ENCODE results near the gene C6orf132.

Gene C6orf132

GRCh38 chr6:42137194-42137753 is 5.1 kb downstream of the C6orf132 start:
- DNase-seq (ENCODE audit: extremely low read depth in 1 of 2, low read depth in 1 of 2): no peak

GRCh38 chr6:42136508-42137193 is 5.8 kb downstream of the C6orf132 start:
- DNase-seq (ENCODE audit: extremely low read depth in 1 of 2, low read depth in 1 of 2): peak; percentile 22 to 43

- no peak for DNase-seq (ENCODE audit: extremely low read depth in 1 of 2, low read depth in 1 of 2)
Observed at GRCh38 chr6:42135722-42136121, 6.7 kb downstream of the C6orf132 start.

- DNase-seq (ENCODE audit: extremely low read depth in 1 of 2, low read depth in 1 of 2): no peak
Observed at GRCh38 chr6:42135161-42135560, 7.3 kb downstream of the C6orf132 start.

- DNase-seq (ENCODE audit: extremely low read depth in 1 of 2, low read depth in 1 of 2): no peak
Observed at GRCh38 chr6:42133926-42134325, 8.5 kb downstream of the C6orf132 start.

DNA sequence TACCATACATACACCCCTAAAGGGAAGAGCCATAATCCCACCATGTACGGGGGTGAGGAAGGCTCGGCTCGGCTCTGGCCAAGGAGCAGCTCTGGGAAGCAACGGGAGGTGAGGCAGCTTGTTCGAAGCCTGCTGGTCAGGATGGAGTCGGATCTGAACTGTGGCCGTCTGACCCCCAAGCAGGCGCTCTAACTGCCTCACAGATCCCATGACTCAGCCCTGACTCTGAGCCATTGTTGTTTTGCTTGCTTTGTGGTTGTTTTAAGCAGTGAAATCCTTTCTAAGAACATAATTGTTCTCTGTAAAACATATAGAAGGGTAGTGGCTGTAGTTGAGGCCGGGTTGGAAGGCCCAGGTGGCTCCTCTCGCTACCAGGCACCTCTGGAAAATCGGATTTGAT is 10.9 kb downstream of the C6orf132 start:
- no peak for DNase-seq (ENCODE audit: extremely low read depth in 1 of 2, low read depth in 1 of 2)

GRCh38 chr6:42129360-42129676 is 13.1 kb downstream of the C6orf132 start:
- DNase-seq (ENCODE audit: extremely low read depth in 1 of 2, low read depth in 1 of 2): no peak

DNA sequence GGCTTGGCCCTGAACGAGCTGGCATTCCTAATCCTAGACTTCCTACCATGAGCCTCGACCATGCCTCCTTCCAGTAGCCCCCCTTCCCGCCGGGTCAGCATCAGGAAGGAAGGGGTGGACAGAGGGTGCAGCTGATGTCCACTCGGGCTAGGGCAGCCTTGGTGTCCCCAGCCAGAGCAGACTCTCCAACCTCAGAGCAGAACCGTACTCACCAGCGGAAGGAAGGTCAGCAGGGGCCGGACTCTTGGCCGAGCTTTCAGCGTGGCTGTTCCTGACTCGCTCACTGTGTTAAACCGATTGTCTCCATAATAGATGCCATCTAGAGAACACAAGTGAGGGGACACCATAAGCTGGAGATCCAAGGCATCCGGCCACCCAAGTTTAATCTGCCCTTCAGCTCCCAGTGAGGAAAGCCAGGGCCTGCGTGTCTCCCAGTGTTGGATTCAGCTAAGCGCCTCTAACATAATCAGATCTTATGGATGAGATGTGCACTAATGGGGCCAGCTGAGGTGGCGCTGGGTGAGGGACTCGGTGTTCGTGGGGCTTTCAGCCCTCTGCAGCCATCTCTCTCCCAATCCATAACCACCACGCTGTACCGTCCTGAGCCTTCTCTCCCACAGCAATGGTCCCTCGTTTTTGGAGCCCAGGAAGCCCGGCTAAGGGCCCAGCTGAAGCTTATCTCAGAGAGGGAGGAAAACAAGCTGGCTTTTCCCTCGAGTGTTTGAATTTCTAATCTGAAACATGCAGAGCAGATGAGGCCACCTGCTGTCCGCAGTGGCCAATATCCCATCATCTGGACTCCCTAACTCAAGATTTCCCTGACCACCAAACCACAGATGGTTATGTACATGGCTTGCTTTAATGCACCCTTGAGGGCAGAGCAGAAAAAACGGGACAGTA is 13.7 kb downstream of the C6orf132 start:
- no peak for DNase-seq (ENCODE audit: extremely low read depth in 1 of 2, low read depth in 1 of 2)

DNA sequence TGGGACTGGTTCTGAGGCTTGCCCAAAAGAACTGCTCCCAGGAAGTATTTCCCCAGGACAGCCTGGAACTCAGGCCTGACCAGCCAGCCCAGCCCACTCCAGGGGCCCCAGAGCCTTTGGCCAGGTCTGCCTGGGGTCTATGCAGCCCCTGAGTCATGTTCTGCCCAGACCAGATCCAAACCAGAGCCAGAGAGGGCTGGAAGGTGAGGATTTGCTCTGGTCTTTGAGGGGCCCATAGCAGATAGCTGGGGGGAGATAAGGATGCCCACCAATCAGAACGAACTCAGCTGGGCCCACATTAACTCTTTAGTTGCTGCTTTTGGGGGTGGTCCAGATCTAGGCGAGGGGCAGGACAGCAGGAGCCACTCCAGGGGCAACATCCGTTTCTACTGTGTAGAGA is 16.8 kb downstream of the C6orf132 start:
- DNase-seq (ENCODE audit: extremely low read depth in 1 of 2, low read depth in 1 of 2): no peak

- no peak for DNase-seq (ENCODE audit: extremely low read depth in 1 of 2, low read depth in 1 of 2)
Observed at GRCh38 chr6:42125231-42125630, 17.2 kb downstream of the C6orf132 start.

DNA sequence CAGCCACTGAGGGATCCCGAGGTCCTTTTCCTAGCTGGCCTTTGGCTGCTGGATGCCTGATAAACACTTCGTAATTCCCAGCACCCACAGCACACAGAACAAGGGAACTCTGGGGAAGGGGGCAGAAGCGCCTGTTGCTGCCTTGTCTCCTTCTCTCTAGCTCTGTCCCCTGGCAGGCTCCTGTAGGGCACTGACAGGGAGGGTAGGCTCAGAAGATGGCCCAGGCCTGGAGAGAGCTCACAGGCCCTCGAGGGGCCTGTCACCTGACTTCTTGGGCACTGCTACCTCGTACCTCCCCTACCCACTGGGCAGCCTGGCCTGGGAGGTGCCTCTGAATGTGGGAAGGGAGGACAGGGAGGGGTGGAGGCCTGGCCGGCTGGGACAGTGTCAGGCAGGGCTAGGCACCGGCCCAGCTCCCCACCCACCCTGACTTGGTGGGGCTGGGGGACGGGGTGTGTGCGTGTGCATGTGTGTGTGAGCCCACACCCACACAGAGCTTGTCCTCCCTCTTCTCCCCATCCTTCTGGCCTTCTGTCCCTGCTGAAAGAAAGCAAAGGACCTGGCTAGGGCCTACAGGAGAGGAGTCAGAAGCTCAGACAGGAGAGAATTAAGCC is 18.1 kb downstream of the C6orf132 start:
- DNase-seq (ENCODE audit: extremely low read depth in 1 of 2, low read depth in 1 of 2): no peak

DNA sequence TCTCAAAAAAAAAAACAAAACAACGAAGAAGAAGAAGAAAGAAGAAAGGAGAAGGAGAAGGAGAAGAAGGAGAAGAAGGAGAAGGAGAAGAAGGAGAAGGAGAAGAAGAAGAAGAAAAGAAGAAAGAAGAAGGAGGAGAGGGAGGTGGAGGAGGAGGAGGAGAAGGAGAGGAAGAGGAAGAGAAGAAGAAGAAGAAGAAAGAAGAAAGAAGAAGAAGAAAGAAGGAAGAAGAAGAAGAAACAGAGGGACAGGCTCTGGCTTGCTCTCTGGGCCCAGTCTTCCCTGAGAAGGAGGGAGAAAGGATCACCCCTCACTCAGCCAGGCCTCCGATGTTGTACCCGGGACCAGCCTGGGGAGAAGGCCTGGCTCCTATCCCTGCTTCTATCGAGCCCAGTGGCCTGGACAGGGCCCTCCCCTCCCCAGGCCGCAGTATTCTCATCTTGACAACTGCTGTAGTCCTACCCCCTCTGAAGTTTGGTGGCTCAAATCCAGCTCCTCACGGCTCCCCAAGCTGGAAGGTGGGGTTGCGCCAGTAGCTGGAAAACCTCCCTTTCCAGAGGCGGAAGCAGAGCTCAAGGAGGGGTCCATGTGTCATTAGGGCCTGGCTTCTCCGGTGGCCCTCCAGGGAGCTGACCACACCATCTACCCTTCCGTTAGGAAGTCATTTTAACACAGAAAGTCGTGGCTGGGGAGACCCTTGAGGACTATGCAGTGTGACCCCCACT is 18.9 kb downstream of the C6orf132 start:
- DNase-seq (ENCODE audit: extremely low read depth in 1 of 2, low read depth in 1 of 2): no peak

DNA sequence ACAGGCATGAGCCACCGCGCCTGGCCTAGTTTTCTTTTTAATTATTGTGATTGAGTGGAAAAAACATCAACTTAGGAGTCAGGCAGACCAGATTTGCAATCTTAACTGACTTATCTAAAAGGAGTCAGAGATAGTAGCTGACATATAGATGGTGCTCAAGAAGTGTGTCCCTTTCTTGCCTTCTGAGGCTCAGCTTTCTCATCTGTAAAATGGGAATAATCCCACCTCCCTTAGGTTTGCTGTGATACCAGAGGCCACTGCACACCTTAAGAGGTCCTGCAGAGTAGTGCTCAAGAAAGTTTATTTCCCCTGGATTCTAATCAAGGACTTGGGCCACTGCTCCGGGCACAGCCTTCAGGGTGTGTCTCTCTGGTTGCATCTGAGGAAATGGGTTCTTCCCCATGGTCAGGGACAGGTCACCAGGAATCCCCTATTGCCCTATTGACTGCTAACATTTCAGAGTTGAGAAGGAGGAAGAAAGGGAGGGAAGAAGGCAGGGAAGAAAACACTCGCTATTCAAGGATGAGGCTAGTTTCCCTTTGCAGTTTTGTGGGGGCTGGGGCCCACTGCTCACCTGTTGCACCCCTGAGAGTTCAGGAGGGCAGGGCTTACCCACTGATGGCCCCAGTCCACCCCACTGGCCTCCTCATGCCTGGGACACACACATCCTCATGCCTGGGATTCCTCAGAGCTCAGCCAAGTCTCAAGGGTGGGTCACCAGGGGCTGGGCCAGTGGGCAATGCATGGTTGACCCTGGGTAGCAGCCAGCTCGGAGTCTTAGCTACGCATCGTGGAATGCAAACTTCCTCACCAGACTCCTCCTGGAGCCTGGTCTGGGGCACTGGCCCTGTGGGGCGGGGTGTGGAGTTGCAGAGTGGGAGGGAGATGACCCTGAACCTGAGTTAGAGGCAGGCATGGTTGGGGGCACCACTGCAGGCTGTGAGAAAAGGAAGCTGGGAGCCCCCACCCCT is 21.2 kb downstream of the C6orf132 start:
- DNase-seq (ENCODE audit: extremely low read depth in 1 of 2, low read depth in 1 of 2): no peak

GRCh38 chr6:42118162-42119001 is 24.0 kb downstream of the C6orf132 start:
- DNase-seq (ENCODE audit: extremely low read depth in 1 of 2, low read depth in 1 of 2): no peak

DNA sequence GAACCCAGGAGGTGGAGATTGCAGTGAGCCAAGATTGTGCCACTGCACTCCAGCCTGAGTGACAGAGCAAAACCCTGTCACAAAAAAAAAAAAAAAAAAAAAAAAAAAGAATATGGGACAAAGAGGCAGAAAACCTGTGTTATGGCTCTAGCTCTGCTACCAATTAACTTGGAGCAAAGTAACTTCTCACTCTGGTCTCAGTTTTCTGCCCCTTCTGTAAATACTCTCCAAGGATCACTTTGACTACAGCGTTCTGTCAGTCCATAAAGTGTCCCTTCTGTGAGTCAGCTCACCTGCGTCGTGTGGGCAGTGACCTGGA is 24.6 kb downstream of the C6orf132 start:
- no peak for DNase-seq (ENCODE audit: extremely low read depth in 1 of 2, low read depth in 1 of 2)

DNA sequence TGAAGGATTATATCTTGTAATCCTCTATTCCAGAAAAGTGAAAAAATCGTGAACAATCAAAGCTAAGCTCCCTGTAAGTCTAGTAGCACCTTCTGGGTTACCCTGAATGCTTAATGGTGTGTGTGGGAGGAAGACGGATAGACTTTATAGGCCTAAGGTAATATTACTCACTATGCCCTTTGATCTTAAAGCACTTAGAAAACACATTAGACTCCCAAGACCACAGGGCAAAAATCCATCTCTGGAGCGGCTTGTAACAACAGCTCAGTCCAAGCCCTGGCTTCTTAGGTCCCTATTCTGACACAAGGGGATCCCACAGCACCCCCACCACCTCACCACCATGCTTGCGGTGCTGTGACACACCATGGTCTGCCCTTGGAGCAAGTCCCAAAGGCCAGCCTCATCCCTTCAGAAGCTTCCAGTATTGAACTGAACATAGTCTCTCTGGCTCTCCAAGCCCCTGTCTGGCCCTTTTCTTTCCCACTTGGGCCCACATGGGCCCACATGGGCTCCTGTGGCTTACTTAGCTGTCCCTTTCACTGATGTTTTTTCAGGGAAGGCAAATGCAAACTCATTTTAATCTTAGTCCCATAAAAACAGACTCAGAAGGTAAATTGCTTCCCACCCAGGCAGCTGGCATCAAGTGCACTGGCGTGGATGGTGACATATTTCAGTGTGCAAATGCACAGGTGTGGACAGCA is 28.3 kb downstream of the C6orf132 start:
- no peak for DNase-seq (ENCODE audit: extremely low read depth in 1 of 2, low read depth in 1 of 2)

- no peak for DNase-seq (ENCODE audit: extremely low read depth in 1 of 2, low read depth in 1 of 2)
Observed at GRCh38 chr6:42112351-42112750, 30.1 kb downstream of the C6orf132 start.

DNA sequence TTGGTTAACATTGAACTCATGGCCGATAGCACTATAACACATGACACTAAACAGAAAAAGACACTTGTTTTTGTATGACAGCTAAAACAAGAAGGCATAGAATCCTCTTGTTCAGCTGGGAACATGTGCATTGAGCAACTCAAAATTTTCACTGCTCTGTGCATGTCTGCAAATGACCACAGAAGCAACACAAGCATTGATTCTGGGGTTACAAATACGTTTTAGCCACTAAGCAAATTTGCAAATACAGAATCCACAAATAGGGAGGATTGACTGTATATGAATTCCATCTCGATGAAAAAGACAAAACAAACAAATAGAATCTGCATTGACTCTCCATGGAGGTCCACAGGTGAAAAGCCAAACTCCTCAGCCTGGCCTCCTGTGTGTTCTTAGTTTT is 31.7 kb downstream of the C6orf132 start:
- no peak for DNase-seq (ENCODE audit: extremely low read depth in 1 of 2, low read depth in 1 of 2)

DNA sequence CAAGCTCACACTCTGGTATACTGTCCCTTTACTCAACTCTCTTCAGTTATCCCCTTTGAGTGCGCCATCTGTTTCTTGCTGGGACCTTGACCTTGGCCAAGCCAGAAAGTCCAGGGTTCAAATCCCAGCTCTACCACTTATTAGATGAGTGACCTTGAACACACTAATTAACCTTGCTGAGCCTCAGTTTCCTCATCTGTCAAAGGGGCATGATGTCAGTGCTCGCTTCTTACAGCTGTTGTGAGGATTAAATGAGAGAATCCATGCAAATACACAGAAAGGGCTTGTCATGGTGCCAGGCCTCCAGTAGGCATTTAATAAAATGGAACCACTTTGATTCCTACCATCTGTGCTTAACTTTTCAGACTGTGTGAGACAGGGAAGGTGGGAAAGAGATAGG is 34.3 kb downstream of the C6orf132 start:
- DNase-seq (ENCODE audit: extremely low read depth in 1 of 2, low read depth in 1 of 2): no peak

All from stimulated activated CD8-positive, alpha-beta memory T cell treated with anti-CD3 and anti-CD28 coated beads, Interleukin-7, amount 100 ng/mL, for 48 hours (primary cell).